T-helper 1 cell treated with Interleukin-12 subunit alpha and Interleukin-12 subunit beta and Interleukin-4 antibody, amounts not matched to agents 30 ng/mL and 1 ng/mL, for 36 hours (primary cell): Measurements from ENCODE around the gene ATP6V0B. TPM values are rescaled to one million over a fixed set of nuclear protein-coding genes. Genes with fewer than 3 reads are reported as not detected.

Experiments used
- intact Hi-C: fragments of 100-400 bp; cut with micrococcal nuclease; formaldehyde crosslinking; loops from one replicate; pipeline ENCODE4 v1.15.1; 2024
- total RNA-seq: library from RNA; stranded (reverse); gene quantifications from 2 replicates; pipeline ENCODE4 v1.2.3, GENCODE V29; 2022

ATP6V0B gene
- 160 and 163 TPM in 2 replicates for total RNA-seq

GRCh38 chr1:43974443-43975248 is at the start of gene ATP6V0B:
TSS of gene ATP6V0B (plus strand) at chr1:43974960. CDS start at chr1:43975041, 81 bp downstream.
- intact Hi-C loops: loop anchor here (1.0 to 10.0 kb wide), 13 partner anchors 17 to 1713 kb away; partner anchors contain the start of genes ARMH1, CCDC24, CCDC30 and CFAP57

GRCh38 chr1:43925846-43926245 is 48.9 kb upstream of the ATP6V0B start:
- intact Hi-C loops: no loop called here

DNA sequence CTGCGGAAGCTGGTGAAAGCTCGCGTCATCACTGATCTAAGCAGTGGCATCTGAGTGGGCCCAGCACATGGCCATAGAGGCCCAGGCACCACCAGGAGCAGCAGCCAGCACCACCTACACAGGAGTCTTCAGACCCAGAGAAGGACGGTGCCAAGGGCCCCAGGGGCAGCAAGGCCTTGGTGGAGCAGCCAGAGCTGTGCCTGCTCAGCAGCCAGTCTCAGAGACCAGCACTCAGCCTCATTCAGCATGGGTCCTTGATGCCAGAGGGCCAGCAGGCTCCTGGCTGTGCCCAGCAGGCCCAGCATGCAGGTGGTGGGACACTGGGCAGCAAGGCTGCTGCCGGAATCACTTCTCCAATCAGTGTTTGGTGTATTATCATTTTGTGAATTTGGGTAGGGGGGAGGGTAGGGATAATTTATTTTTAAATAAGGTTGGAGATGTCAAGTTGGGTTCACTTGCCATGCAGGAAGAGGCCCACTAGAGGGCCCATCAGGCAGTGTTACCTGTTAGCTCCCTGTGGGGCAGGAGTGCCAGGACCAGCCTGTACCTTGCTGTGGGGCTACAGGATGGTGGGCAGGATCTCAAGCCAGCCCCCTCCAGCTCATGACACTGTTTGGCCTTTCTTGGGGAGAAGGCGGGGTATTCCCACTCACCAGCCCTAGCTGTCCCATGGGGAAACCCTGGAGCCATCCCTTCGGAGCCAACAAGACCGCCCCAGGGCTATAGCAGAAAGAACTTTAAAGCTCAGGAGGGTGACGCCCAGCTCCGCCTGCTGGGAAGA is 44.4 kb upstream of the ATP6V0B start:
- intact Hi-C loops: loop anchor here (5.0 kb wide), 1 partner anchor 107 kb away; no protein-coding TSS in a partner anchor

GRCh38 chr1:43930949-43931275 is 43.8 kb upstream of the ATP6V0B start:
- intact Hi-C loops: loop anchor here (5.0 kb wide), 1 partner anchor 106 kb away; no protein-coding TSS in a partner anchor

GRCh38 chr1:43931711-43932660 is 42.8 kb upstream of the ATP6V0B start:
- intact Hi-C loops: loop anchor here (5.0 kb wide), 1 partner anchor 105 kb away; no protein-coding TSS in a partner anchor

- intact Hi-C loops: loop anchor here (5.0 kb wide), 1 partner anchor 104 kb away; no protein-coding TSS in a partner anchor
Observed at GRCh38 chr1:43932786-43933385, 41.9 kb upstream of the ATP6V0B start.

DNA sequence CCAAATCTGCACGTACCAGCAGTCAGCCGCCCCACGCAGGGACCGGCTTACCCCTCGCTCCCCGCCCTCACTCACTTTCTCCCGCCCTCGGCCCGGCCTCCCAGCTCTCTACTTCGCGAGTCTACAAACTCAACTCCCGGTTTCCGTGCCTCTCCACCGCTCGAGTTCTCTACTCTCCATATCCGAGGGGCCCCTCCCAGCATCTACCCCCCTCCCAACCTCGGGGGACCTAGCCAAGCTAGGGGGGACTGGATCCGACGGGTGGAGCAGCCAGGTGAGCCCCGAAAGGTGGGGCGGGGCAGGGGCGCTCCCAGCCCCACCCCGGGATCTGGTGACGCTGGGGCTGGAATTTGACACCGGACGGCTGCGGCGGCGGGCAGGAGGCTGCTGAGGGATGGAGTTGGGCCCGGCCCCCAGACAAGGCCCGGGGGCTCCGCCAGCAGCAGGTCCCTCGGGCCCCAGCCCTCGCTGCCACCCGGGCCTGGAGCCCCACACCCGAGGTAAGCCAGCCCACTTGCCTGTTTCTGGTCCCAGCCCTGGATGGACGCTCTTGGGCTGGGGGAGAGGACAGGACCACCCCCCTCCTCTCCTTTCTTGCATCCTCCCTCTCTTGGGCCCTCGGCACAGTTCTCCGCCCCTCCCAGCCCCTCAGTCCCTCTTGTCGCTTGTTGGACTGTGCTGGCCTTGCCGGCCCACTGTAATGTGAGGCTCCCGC is 41.2 kb upstream of the ATP6V0B start, which contains the start of gene ARTN:
Gene ARTN (plus strand): TSS at position 416 of the 715 bp plus-strand sequence. CDS start 1,856 bp downstream, outside the sequence.
- intact Hi-C loops: loop anchor here (1.0 to 5.0 kb wide), 7 partner anchors 13 to 706 kb away; partner anchors contain the start of genes IPO13 and ST3GAL3

GRCh38 chr1:43934101-43934985 is 40.4 kb upstream of the ATP6V0B start:
- intact Hi-C loops: loop anchor here (1.0 to 5.0 kb wide), 7 partner anchors 12 to 707 kb away; partner anchors contain the start of genes IPO13 and ST3GAL3

DNA sequence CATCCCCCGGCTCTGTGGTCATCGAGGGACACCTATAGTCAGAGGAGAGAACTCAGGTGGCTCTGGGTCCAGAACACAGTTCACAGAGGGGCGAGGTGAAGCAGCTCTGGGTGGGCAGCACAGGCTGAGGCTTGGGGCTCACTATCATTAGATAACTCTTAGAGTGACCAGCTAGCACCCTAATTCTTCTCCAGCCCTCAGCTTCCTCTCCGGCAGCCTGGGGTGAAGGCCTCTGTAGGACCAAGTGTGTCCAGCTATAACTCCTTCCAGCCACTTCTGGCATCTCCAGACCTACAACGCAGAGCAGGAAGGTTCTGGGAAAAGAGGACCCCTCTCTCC is 39.8 kb upstream of the ATP6V0B start:
- intact Hi-C loops: loop anchor here (1.0 to 5.0 kb wide), 7 partner anchors 11 to 708 kb away; partner anchors contain the start of genes IPO13 and ST3GAL3

DNA sequence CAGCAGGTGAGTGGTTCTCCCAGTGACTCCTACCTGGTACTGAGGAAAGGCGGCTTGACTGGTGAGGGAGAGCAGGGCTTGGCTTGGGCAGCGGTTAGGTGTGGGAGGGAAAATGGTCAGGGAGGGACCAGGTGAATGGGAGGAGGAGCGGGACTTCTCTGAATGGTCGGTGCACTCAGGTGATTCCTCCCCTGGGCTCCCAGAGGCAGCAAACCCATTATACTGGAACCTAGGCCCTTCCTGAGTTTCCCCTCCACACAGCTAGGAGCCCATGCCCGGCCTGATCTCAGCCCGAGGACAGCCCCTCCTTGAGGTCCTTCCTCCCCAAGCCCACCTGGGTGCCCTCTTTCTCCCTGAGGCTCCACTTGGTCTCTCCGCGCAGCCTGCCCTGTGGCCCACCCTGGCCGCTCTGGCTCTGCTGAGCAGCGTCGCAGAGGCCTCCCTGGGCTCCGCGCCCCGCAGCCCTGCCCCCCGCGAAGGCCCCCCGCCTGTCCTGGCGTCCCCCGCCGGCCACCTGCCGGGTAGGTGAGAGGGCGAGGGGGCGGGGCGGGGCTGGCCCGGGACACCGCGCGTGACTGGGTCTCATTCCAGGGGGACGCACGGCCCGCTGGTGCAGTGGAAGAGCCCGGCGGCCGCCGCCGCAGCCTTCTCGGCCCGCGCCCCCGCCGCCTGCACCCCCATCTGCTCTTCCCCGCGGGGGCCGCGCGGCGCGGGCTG is 38.9 kb upstream of the ATP6V0B start:
- intact Hi-C loops: no loop called here

DNA sequence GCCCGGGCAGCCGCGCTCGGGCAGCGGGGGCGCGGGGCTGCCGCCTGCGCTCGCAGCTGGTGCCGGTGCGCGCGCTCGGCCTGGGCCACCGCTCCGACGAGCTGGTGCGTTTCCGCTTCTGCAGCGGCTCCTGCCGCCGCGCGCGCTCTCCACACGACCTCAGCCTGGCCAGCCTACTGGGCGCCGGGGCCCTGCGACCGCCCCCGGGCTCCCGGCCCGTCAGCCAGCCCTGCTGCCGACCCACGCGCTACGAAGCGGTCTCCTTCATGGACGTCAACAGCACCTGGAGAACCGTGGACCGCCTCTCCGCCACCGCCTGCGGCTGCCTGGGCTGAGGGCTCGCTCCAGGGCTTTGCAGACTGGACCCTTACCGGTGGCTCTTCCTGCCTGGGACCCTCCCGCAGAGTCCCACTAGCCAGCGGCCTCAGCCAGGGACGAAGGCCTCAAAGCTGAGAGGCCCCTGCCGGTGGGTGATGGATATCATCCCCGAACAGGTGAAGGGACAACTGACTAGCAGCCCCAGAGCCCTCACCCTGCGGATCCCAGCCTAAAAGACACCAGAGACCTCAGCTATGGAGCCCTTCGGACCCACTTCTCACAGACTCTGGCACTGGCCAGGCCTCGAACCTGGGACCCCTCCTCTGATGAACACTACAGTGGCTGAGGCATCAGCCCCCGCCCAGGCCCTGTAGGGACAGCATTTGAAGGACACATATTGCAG is 38.2 kb upstream of the ATP6V0B start:
- intact Hi-C loops: no loop called here

DNA sequence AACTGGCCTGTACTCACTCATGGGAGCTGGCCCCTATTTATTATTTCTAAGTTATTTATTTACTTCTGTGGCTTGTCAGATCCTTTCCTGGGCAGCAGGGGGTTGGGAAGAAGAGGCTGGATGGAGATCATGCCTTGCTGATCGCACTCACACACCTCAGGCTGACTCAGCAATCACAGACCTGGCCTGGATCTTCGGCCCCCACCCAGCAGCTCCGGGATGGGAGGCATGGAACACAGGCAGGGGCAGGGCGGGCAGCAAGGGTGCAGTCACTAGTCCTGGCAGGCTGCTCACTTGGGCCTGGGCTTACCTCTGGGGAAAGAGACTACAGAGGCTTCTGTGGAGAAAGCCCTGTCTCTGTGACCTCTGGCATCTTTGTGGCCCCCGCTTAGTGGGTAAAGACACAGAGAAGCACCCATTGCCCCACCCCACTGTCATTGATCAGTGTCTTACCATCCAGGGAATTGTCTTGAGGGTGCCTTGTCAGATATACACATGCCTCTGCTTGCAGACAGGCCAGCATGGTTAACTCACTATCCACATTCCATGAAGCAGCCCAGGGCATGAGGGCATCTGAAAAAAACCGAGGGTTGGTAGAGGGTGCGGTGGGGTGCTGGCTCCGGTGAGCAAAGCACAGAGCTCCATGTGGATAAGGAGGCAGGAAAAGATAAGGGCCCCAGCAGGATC is 37.4 kb upstream of the ATP6V0B start:
- intact Hi-C loops: no loop called here

DNA sequence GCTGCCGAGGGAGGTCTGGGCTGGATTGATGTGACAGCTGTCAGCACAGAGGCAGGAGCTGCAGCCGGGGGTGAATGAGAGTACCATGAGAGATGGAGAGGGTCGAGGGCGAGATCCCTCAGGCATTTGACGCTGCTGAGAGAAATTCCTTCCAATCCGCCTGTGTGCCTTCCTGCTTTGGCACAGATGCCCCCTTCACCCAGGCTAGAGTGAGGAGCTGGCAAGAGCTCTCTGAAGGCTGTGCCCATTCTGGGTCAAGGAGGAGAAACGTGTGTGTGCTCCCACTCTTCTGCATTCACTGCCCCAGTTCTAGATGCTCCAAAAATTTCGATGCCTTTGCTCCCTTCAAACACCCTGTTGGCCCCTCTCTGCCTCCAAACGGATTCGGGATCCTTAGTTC is 36.4 kb upstream of the ATP6V0B start:
- intact Hi-C loops: no loop called here

DNA sequence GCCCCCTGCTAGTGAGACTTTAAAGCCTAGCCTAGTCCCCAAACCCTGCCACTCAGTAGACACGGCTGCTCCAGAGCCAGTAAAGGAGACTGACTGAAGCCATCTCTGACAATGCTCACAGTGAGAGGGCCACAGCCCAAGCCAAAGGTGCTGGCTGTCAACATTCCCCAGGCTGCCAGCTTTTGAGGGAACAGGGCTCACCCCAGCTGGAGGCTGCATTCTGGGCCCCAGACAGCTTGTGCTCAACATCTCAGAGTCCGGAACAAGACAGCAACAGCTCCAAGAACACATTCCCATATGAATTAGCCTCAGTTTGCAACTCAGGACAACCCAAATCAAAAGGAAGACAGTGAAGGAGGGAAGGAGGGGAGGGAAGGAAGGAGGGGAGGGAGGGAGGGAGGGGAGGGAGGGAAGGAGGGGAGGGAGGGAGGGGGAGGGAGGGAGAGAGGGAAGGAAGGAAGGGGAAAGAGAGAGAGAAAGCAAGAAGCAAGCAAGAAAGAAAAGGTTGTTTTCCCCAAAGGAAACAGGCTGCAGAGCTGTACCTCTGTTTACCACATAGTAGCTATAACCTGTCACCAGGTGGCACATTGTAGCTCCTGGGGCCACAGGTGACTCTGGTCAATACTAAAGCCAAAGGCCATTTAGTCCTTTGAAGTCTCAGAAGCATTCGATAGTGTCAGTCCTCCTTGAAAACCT is 35.7 kb upstream of the ATP6V0B start:
- intact Hi-C loops: no loop called here

DNA sequence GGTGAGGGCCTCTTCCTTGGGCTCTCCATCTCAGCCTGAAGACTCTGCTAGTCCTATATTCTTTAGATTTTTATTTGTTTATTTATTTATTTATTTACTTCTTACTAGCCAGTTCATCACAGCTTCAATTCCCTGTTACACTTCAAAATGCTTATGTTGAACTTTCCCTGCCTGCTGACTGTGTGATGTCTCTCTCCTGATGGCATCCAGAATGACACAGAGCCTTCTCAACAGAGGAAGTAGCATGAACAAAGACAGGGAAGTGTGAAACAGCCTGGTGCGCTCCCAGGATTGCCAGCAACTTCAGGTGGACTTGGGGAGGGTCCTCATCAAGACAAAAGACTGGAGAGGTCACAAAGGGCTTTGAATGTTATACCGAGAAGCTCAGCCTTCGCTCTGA is 32.3 kb upstream of the ATP6V0B start:
- intact Hi-C loops: loop anchor here (10.0 kb wide), 3 partner anchors 1018 to 1742 kb away; partner anchors contain the start of genes C1orf50, GPBP1L1, P3H1 and TMEM69

- intact Hi-C loops: loop anchor here (10.0 kb wide), 3 partner anchors 1020 to 1740 kb away; partner anchors contain the start of genes C1orf50, GPBP1L1, P3H1 and TMEM69
Observed at GRCh38 chr1:43944860-43945259, 29.9 kb upstream of the ATP6V0B start.
